HFFc6 (cell line): ENCODE measurements around the gene TMEM135. TPM values are rescaled to one million over a fixed set of nuclear protein-coding genes. Genes with fewer than 3 reads are reported as not detected.
"Not testable (repeated sequence)": the region's sequence is repeated elsewhere in the genome, so short reads cannot be mapped to it uniquely, and the experiment has no call there.

Experiments used
- DNase-seq: peaks from one replicate; pipeline ENCODE4 v3.0.0-alpha.2; 2018
- H3K27ac Mint-ChIP-seq: 2 replicates; pipeline ENCODE4 v1.8.0; 2020; ENCODE audit warnings: mild to moderate bottlenecking, mixed read lengths
- H3K27me3 Mint-ChIP-seq: 2 replicates; pipeline ENCODE4 v1.8.0; 2021; ENCODE audit warnings: mild to moderate bottlenecking, moderate library complexity, mixed read lengths; ENCODE audit not compliant: insufficient read depth
- H3K36me3 Mint-ChIP-seq: 2 replicates; pipeline ENCODE4 v1.8.0; 2021; ENCODE audit warnings: low read depth, mixed read lengths
- H3K4me1 Mint-ChIP-seq: 2 replicates; pipeline ENCODE4 v1.8.0; 2020; ENCODE audit warnings: low read depth, mixed read lengths
- H3K4me3 Mint-ChIP-seq: 2 replicates; pipeline ENCODE4 v1.8.0; 2020; ENCODE audit warnings: mild to moderate bottlenecking, moderate library complexity, mixed read lengths
- H3K9me3 Mint-ChIP-seq: 2 replicates; pipeline ENCODE4 v1.8.0; 2020; ENCODE audit warnings: mild to moderate bottlenecking, mixed read lengths
- CTCF ChIP-seq: fragments of 200-600 bp; sonication (generic); IDR thresholded peaks from 2 replicates; pipeline ENCODE4 v1.5.0; 2021; ENCODE audit warnings: antibody characterized with exemption, mild to moderate bottlenecking
- total RNA-seq, 6 experiments: library from RNA; stranded (reverse); fragmentation: NEBNext Ultra II Directional; extraction: Animal tissue kit (Norgen Biotek cat#: 25700); gene quantifications; 2 replicates in 1 of 6; 3 replicates in 5 of 6; pipeline ENCODE4 v1.2.3, GENCODE V29; 2021

TMEM135 gene
- total RNA-seq, 6 experiments from 2014 or later, result 13.1 to 28.3 (median 20.5) TPM

- Mint-ChIP-seq H3K27me3 (peaks cover 13% of the 10 kb centered on the region), H3K4me3 (no peak overlapping the region), H3K9me3 (no peaks in the 10 kb centered on the region), H3K36me3 (no peaks in the 10 kb centered on the region), H3K4me1 (peaks cover 12% of the 10 kb centered on the region), H3K27ac (no peak overlapping the region)
- no peak for DNase-seq
- TF ChIP-seq CTCF, result no peak
Observed at GRCh38 chr11:87022254-87022653, 15.5 kb upstream of the TMEM135 start.

DNA sequence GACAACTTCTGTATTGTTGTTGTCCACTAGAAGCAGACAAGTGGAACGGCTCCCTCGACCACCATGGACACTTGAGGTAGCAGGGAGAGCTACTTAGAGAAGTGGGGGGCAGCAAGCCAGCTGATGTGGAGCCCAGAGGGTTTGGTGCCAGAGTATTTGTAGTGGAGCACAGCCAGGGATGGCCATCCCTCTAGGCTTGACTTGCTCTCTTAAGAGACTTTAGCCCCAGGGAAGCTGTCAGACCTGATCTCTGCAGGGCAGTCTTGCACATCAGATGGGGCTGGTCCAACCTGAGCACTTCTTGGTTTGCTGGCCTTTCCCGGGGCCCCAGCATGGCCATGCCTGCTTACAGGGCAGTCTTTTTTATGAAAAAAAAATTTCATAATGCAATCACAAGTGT is 15.0 kb upstream of the TMEM135 start:
- peaks cover 13% of the 10 kb centered on the region for H3K27me3 Mint-ChIP-seq
- peaks cover 12% of the 10 kb centered on the region for H3K4me1 Mint-ChIP-seq
- no peaks in the 10 kb centered on the region for H3K9me3 Mint-ChIP-seq

GRCh38 chr11:87026415-87026814 is 11.3 kb upstream of the TMEM135 start:
- not testable (repeated sequence) for H3K9me3 Mint-ChIP-seq, H3K4me1 Mint-ChIP-seq, DNase-seq, H3K4me3 Mint-ChIP-seq, H3K36me3 Mint-ChIP-seq, H3K27ac Mint-ChIP-seq
- H3K27me3 Mint-ChIP-seq, result peaks cover 10% of the 10 kb centered on the region

More for the DNA sequence above, 15.0 kb upstream of the TMEM135 start:
- Mint-ChIP-seq H3K27ac (no peak overlapping the region), H3K36me3 (no peaks in the 10 kb centered on the region), H3K4me3 (no peak overlapping the region)
- TF ChIP-seq CTCF, result no peak
- no peak for DNase-seq

DNA sequence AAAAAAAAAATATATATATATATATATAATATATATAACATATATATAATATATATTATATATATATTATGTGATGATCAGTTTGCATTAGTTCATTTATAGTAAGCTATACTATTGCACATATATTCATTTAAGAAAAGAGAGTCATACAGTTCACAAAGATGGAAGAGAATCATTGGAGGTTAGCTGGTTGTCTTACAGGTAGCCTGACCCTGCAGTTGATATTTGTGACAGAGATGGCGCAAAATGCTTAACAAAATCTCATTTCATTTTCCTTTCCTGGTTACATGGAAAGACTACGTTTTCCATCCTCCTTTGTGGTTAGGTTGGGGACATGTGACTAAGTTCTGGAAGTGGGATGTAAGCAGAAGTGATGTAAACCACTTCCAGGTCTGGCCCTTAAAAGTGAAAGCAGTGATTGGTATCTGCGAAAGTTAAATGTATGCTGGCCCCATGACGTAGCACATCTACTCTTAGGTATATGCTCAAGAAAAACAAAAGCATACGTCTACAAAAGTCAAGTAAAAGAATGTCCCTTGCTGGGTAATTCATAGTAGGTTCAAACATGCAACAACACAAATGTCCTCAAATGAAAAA is 7.2 kb upstream of the TMEM135 start:
- peaks cover 12% of the 10 kb centered on the region; the same call in 1 of the 2 replicates for H3K4me1 Mint-ChIP-seq
- H3K36me3 Mint-ChIP-seq, result no peaks in the 10 kb centered on the region
- no peaks in the 10 kb centered on the region; the same call in 1 of the 2 replicates for H3K27me3 Mint-ChIP-seq
- no peak for DNase-seq
- no peak overlapping the region for H3K4me3 Mint-ChIP-seq
- no peak overlapping the region for H3K27ac Mint-ChIP-seq
- no peaks in the 10 kb centered on the region for H3K9me3 Mint-ChIP-seq
- TF ChIP-seq CTCF, result no peak

DNA sequence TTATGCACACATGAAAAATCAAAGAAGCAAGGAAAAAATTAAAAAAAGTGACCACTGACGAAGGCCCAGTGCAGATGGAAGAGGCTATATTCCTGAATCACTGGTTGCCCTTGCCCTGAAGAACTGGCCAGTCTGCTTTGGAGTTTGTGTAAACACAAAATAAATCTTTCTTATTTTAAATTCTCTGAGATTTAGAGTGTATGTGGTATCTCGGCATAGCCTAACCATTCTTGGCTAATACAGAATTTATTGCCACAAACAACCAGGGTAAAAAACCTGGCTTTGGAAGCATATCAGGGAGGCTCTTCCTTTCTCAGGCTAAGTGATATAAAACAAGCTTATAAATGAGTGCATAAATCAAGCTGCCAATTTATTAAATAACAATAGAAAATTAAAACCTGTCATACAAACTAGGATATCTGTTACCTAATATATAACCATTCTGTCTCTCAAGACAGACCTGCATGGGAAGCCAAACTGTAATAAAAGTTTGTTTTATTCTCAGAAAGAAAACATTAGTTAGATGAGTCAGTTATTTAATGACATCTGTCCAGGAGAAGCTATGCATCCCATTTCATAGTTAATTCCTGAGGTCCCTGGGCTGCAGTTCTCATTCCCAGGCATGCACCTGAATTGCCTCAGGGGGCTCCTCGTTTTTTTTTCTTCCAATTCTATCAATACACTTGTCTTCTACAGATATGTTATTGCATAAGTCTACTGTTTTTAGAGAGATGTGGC is 6.1 kb upstream of the TMEM135 start:
- no peak for TF ChIP-seq CTCF

DNA sequence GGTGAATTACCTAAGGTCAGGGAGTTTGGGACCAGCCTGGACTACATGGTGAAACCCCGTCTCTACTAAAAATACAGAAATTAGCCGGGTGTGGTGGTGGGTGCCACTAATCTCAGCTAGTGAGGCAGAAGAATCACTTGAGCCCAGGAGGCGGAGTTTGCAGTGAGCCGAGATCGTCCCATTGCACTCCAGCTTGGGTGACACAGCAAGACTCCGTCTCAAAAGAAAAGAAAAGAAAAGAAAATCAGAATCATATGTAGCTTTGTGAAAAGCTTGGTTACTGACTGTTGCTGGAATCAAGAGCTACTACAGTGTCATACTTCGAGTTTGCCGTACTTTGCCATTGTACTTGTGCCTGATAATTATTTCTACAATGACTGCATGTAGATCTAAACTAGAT is 4.2 kb upstream of the TMEM135 start:
- DNase-seq, result no peak
- no peak for TF ChIP-seq CTCF
- Mint-ChIP-seq H3K9me3 (no peaks in the 10 kb centered on the region), H3K36me3 (no peaks in the 10 kb centered on the region), H3K27me3 (no peaks in the 10 kb centered on the region), H3K4me3 (no peak overlapping the region), H3K27ac (no peak overlapping the region), H3K4me1 (peaks cover 25% of the 10 kb centered on the region)

More for the DNA sequence above, 6.1 kb upstream of the TMEM135 start:
- no peak for DNase-seq
- Mint-ChIP-seq H3K9me3 (no peaks in the 10 kb centered on the region), H3K4me3 (no peak overlapping the region), H3K36me3 (no peaks in the 10 kb centered on the region), H3K27ac (no peak overlapping the region), H3K4me1 (peaks cover 14% of the 10 kb centered on the region), H3K27me3 (no peaks in the 10 kb centered on the region)
